ENCODE measurements around the gene SLC49A4. TPM values are rescaled to one million over a fixed set of nuclear protein-coding genes. Genes with fewer than 3 reads are reported as not detected.

The SLC49A4 gene
- total RNA-seq, 1 experiment from 2014 or later, result 29.6 TPM

DNA sequence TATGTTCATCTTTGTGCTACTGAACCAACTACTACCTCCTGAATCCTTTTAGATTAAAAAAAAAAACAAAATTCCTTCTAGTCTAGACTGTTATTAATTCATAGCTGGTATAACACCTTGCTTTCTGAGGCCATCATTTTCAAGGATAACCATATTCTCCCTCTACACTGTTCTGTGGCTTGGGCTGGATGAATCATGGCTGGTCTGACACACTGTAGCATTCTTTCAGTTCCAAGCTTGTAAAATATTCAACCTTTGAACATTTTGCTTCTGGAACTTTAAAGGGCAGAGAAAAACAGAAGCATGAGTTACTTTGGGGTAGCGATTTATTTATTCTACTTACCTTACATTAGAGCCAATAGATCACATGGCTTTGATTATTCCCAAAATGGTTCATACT is 8.8 kb upstream of the SLC49A4 start:
- CTCF ChIA-PET, result interaction anchor here (0.6 kb wide), 1 partner anchor 156 kb away, joined by 5 read pairs; no protein-coding TSS in a partner anchor
- DNase-seq, result peak; percentile 82
- TF ChIP-seq EZH2 (IDR thresholded peaks at IDR 0.05; ENCODE audit: low read length, unreplicated experiment) (no peak), EZH2phosphoT487 (IDR thresholded peaks at IDR 0.05; ENCODE audit: borderline replicate concordance, low read length) (no peak)
- TF ChIP-seq, protein P1, sequence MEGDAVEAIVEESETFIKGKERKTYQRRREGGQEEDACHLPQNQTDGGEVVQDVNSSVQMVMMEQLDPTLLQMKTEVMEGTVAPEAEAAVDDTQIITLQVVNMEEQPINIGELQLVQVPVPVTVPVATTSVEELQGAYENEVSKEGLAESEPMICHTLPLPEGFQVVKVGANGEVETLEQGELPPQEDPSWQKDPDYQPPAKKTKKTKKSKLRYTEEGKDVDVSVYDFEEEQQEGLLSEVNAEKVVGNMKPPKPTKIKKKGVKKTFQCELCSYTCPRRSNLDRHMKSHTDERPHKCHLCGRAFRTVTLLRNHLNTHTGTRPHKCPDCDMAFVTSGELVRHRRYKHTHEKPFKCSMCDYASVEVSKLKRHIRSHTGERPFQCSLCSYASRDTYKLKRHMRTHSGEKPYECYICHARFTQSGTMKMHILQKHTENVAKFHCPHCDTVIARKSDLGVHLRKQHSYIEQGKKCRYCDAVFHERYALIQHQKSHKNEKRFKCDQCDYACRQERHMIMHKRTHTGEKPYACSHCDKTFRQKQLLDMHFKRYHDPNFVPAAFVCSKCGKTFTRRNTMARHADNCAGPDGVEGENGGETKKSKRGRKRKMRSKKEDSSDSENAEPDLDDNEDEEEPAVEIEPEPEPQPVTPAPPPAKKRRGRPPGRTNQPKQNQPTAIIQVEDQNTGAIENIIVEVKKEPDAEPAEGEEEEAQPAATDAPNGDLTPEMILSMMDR (conservative IDR thresholded peaks at IDR 0.05; ENCODE audit: low read depth, low read length), result no peak
- Histone ChIP-seq H3F3A (ENCODE audit: low read length, unreplicated experiment) (no peaks in the 10 kb centered on the region), H3K4me2 (ENCODE audit: low read length) (peak overlapping the region; percentile 20), H3K27me3 (ENCODE audit: low read length) (no peaks in the 10 kb centered on the region), H3K4me3 (ENCODE audit: low read length) (no peak overlapping the region), H3K79me2 (ENCODE audit: low read length) (peaks cover 7% of the 10 kb centered on the region; the same call in 1 of the 2 replicates), H3K27ac (ENCODE audit: low read length) (no peak overlapping the region), H2AFZ (ENCODE audit: low read length) (no peak overlapping the region), H4K20me1 (ENCODE audit: low read length) (no peaks in the 10 kb centered on the region), H3K4me1 (ENCODE audit: insufficient read depth, low read length) (peaks cover 20% of the 10 kb centered on the region), H3K9ac (ENCODE audit: low read length) (no peak overlapping the region), H3K9me2 (replicated peaks; ENCODE audit: low read length) (no peaks in the 10 kb centered on the region), H3K9me3 (ENCODE audit: low read length) (no peaks in the 10 kb centered on the region), H3K36me3 (ENCODE audit: low read depth, low read length) (no peaks in the 10 kb centered on the region)
- POLR2A ChIA-PET (ENCODE audit: unreplicated experiment), result no interaction called here
- intact Hi-C loops (cut with micrococcal nuclease), result no loop called here
- ATAC-seq, result peak; percentile 99
- no TSS peak for BruUV-seq (replicated peaks)

DNA sequence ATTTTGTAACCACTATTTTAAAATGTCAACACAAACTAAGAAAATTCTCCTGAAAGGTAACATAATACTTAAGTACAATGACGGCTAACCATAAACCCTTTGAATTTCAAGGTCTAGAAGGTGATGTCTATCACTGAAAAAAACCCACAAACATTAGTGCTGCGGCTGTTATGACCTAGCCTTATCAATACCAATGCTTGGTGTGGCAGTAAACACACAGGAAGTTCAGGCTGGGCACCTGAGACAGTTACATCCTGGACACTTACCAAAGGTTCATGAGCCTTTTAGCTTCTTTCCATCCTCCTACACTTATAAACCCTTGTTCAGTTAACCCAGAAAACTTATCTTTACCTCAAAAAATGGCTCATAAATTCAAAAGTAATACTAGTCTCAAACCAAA is 7.0 kb upstream of the SLC49A4 start:
- DNase-seq, result no peak
- H4K20me1 ChIP-seq (ENCODE audit: low read length), result no peaks in the 10 kb centered on the region
- BruUV-seq (replicated peaks), result no TSS peak
- no peaks in the 10 kb centered on the region for H3K36me3 ChIP-seq (ENCODE audit: low read depth, low read length)
- no peaks in the 10 kb centered on the region for H3K9me3 ChIP-seq (ENCODE audit: low read length)
- peaks cover 7% of the 10 kb centered on the region; the same call in 1 of the 2 replicates for H3K79me2 ChIP-seq (ENCODE audit: low read length)
- ChIA-PET CTCF (no interaction called here), POLR2A (ENCODE audit: unreplicated experiment) (no interaction called here)
- H3K9me2 ChIP-seq (replicated peaks; ENCODE audit: low read length), result no peaks in the 10 kb centered on the region
- no peaks in the 10 kb centered on the region for H3K27me3 ChIP-seq (ENCODE audit: low read length)
- no peak overlapping the region for H3K27ac ChIP-seq (ENCODE audit: low read length)
- intact Hi-C loops (cut with micrococcal nuclease), result no loop called here
- H3K4me2 ChIP-seq (ENCODE audit: low read length), result no peak overlapping the region
- H3K4me3 ChIP-seq (ENCODE audit: low read length), result no peak overlapping the region
- TF ChIP-seq EZH2 (IDR thresholded peaks at IDR 0.05; ENCODE audit: low read length, unreplicated experiment) (no peak), EZH2phosphoT487 (IDR thresholded peaks at IDR 0.05; ENCODE audit: borderline replicate concordance, low read length) (no peak)
- TF ChIP-seq, protein P1 (conservative IDR thresholded peaks at IDR 0.05; ENCODE audit: low read depth, low read length), result no peak
- H3K9ac ChIP-seq (ENCODE audit: low read length), result no peak overlapping the region
- H2AFZ ChIP-seq (ENCODE audit: low read length), result no peak overlapping the region
- ATAC-seq, result no peak
- no peaks in the 10 kb centered on the region for H3F3A ChIP-seq (ENCODE audit: low read length, unreplicated experiment)
- H3K4me1 ChIP-seq (ENCODE audit: insufficient read depth, low read length), result peaks cover 23% of the 10 kb centered on the region

DNA sequence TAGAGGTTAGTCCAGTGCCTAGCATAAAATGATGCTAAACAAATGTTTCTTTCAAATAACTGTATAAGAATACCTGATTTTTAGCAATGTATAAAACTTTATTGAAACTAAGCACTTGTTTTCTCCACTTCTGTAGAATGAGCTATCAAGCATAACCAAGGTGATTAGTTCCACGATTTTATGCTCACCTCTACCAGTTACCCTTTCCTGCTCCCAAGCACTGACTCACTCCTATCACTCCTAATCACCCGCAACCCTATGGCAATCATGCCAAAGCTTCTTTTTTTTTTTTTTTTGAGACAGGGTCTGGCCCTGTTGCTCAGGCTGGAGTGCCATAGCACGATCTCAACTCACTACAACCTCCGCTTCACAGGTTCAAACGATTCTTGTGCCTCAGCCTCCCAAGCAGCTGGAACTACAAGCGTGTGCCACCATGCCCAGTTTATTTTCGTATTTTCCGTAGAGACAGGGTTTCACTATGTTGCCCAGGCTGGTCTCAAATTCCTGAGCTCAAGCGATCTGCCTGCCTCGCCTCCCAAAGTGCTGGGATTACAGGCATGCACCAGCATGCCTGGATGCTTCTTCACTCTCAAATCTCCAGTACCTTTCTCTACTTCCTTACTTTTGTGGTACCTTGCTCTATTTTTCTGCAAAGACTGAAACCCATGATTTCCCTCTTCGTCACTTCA is 5.1 kb upstream of the SLC49A4 start:
- no peaks in the 10 kb centered on the region for H4K20me1 ChIP-seq (ENCODE audit: low read length)
- no peak for TF ChIP-seq EZH2 (IDR thresholded peaks at IDR 0.05; ENCODE audit: low read length, unreplicated experiment)
- TF ChIP-seq EZH2phosphoT487 (IDR thresholded peaks at IDR 0.05; ENCODE audit: borderline replicate concordance, low read length), result no peak
- CTCF ChIA-PET, result interaction anchor here (0.6 kb wide), 1 partner anchor 496 kb away, joined by 5 read pairs; no protein-coding TSS in a partner anchor
- intact Hi-C loops (cut with micrococcal nuclease), result loop anchor here (5.0 kb wide), 2 partner anchors 32 to 227 kb away; partner anchors contain the start of genes DTX3L and PARP9
- peaks cover 13% of the 10 kb centered on the region; the same call in 1 of the 2 replicates for H3K79me2 ChIP-seq (ENCODE audit: low read length)
- H3K36me3 ChIP-seq (ENCODE audit: low read depth, low read length), result no peaks in the 10 kb centered on the region
- H3K4me1 ChIP-seq (ENCODE audit: insufficient read depth, low read length), result peaks cover 33% of the 10 kb centered on the region
- H3K9ac ChIP-seq (ENCODE audit: low read length), result no peak overlapping the region
- DNase-seq, result no peak
- no TSS peak for BruUV-seq (replicated peaks)
- POLR2A ChIA-PET (ENCODE audit: unreplicated experiment), result no interaction called here
- ATAC-seq, result no peak
- H3K27me3 ChIP-seq (ENCODE audit: low read length), result no peaks in the 10 kb centered on the region
- H3K4me2 ChIP-seq (ENCODE audit: low read length), result no peak overlapping the region
- H3K9me2 ChIP-seq (replicated peaks; ENCODE audit: low read length), result no peaks in the 10 kb centered on the region
- no peak overlapping the region for H3K27ac ChIP-seq (ENCODE audit: low read length)
- H3K9me3 ChIP-seq (ENCODE audit: low read length), result no peaks in the 10 kb centered on the region
- H2AFZ ChIP-seq (ENCODE audit: low read length), result no peak overlapping the region
- H3K4me3 ChIP-seq (ENCODE audit: low read length), result no peak overlapping the region
- H3F3A ChIP-seq (ENCODE audit: low read length, unreplicated experiment), result no peaks in the 10 kb centered on the region
